GM12873 (cell line): ENCODE results near the gene AKAP9.

Experiments used
- CTCF ChIP-seq: IDR thresholded peaks from 2 replicates; pipeline ENCODE4 v1.5.1; 2012; ENCODE audit warnings: low read depth, mild to moderate bottlenecking, moderate library complexity, low read length, control low read depth; ENCODE audit not compliant: insufficient read depth; ENCODE audit errors: missing control alignments

The AKAP9 gene

GRCh38 chr7:91995391-91996105 lies 54.9 kb downstream of the AKAP9 start:
- no peak for TF ChIP-seq CTCF

DNA sequence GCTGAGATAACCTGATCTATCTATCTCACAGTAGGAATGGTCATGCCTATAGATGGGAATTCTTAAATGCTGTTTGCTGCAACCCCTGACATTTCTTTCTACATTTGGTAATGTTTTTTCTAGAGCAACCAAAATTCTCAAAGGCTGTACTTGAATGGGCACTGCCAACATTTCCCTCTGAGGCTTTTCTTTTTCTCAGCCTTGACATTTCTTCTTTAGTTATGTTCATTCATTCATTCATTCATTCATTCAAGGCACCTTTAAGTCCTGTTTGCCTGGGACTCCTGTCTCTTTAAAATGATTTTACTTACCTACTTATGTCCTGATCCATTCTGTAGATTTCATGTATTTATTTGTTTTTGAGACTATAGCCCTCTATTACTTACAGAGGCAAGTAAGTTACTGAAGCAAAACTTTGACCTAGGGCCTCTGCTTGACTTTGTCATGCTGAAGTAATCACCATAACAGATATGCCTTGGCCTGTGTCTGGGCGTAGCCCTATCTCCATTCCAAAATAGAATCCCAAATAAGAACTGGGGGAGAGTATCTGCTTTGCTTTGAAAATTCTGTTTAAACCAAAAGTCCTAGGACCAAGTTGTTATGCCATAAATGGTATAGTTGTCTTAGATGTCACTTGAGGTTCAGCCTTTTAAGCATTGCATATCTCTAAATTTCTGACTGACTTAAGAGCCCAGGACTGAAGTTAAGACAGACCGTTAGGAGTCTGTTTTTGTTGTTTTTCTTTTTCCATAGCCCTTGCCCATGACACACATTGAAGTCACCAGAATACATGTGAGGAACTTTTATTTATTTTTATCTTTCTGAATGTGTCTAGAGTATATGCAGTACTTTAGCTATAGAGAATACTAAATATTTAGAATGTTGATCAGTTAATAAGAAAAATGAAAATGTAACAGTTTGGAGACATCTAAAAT lies 59.2 kb downstream of the AKAP9 start:
- TF ChIP-seq CTCF: no peak

DNA sequence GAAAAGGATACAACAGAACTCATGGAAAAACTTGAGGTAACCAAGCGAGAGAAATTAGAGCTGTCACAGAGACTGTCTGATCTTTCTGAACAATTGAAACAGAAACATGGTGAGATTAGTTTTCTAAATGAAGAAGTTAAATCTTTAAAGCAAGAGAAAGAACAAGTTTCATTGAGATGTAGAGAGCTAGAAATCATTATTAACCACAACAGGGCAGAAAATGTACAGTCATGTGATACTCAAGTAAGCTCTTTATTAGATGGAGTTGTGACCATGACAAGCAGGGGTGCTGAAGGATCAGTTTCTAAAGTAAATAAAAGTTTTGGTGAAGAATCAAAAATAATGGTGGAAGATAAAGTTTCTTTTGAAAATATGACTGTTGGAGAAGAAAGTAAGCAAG lies 62.1 kb downstream of the AKAP9 start:
- TF ChIP-seq CTCF: no peak

GRCh38 chr7:92006046-92006445 lies 65.4 kb downstream of the AKAP9 start:
- TF ChIP-seq CTCF: no peak

DNA sequence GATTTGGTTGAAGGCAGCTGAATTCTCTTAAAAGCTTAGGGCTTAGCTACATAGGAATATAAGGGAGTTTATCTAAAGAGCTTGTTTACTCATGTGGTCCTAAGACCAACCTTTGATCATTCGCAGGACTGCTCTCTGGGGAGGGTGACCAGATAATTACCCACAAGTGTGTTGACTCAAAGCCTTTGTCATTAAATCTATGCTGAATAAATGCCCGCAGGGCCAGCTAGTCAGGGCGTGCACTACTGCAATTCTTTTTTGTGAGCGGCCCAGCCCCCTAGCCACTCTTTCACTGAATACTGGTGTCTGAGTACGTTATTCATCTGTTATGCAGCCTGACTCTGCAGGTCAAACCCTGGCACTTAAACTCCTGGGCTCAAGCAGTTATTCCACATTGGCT lies 69.6 kb downstream of the AKAP9 start:
- no peak for TF ChIP-seq CTCF

DNA sequence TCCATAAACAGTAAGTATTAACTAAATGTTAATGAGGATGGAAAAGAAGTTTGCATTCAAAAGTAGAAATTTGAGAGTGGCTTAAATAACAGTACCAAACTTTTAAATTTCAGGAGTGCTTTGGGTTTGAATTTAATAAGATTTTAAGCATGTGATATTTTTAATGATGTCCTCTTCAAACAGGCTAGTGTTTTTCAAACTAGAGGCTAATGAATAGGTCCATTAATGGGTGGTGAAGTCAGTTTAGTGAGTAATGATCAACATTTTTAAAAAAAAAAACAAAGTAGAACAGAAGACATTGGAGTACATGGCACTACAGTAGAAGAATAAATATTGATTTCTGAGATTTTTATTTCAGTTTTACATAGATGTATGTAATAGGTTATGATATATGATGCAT lies 72.9 kb downstream of the AKAP9 start:
- TF ChIP-seq CTCF: no peak

GRCh38 chr7:92020636-92021035 lies 80.0 kb downstream of the AKAP9 start:
- no peak for TF ChIP-seq CTCF
